ENCODE measurements around the gene TBC1D7.

GRCh38 chr6:13273931-13274706 lies 54.2 kb downstream of the TBC1D7 start:
- TF ChIP-seq TEAD4 (CRISPR knock-in tag; IDR thresholded peaks at IDR 0.05) (no peak), CREM (CRISPR knock-in tag; IDR thresholded peaks at IDR 0.05) (no peak), ZNF121 (CRISPR knock-in tag; IDR thresholded peaks at IDR 0.05) (no peak), ZNF423 (CRISPR knock-in tag; IDR thresholded peaks at IDR 0.05) (no peak)
- TF ChIP-seq, protein P1, sequence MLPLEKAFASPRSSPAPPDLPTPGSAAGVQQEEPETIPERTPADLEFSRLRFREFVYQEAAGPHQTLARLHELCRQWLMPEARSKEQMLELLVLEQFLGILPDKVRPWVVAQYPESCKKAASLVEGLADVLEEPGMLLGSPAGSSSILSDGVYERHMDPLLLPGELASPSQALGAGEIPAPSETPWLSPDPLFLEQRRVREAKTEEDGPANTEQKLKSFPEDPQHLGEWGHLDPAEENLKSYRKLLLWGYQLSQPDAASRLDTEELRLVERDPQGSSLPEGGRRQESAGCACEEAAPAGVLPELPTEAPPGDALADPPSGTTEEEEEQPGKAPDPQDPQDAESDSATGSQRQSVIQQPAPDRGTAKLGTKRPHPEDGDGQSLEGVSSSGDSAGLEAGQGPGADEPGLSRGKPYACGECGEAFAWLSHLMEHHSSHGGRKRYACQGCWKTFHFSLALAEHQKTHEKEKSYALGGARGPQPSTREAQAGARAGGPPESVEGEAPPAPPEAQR (CRISPR knock-in tag; IDR thresholded peaks at IDR 0.05): no peak
- TF ChIP-seq, protein P2, sequence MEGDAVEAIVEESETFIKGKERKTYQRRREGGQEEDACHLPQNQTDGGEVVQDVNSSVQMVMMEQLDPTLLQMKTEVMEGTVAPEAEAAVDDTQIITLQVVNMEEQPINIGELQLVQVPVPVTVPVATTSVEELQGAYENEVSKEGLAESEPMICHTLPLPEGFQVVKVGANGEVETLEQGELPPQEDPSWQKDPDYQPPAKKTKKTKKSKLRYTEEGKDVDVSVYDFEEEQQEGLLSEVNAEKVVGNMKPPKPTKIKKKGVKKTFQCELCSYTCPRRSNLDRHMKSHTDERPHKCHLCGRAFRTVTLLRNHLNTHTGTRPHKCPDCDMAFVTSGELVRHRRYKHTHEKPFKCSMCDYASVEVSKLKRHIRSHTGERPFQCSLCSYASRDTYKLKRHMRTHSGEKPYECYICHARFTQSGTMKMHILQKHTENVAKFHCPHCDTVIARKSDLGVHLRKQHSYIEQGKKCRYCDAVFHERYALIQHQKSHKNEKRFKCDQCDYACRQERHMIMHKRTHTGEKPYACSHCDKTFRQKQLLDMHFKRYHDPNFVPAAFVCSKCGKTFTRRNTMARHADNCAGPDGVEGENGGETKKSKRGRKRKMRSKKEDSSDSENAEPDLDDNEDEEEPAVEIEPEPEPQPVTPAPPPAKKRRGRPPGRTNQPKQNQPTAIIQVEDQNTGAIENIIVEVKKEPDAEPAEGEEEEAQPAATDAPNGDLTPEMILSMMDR (IDR thresholded peaks at IDR 0.05): no peak

Measured in WTC11 (cell line).